ENCODE results near the gene NFU1. TPM values are rescaled to one million over a fixed set of nuclear protein-coding genes. Genes with fewer than 3 reads are reported as not detected.

The NFU1 gene
- total RNA-seq, 6 experiments from 2014 or later = 12.7 to 26.1 (median 23.5) TPM

DNA sequence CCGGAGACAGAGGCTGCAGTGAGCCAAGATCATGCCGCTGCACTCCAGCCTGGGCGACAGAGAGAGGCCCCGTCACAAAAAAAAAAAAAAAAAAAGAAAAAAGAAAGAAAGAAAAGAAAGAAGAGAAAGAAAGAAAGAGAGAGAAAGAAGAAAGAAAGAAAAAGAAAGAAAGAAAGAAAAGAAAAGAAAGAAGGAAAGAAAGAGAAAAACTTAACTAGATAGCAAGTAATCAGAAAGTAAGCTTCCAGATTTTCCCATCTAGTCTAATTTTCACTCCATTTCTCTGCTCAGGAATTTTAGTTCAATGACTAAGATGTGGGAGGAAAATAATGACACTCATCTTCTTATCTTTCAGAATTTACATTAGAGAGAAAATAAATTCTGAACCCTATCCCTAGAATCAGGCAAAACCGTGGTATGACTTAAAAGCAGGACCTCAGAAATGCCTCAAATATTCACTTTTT is 52.6 kb downstream of the NFU1 start:
- Histone ChIP-seq H3K9me3 (no peaks in the 10 kb centered on the region), H3K27me3 (no peaks in the 10 kb centered on the region), H3K36me3 (no peaks in the 10 kb centered on the region), H3K27ac (no peak overlapping the region), H3K4me1 (peaks cover 0 to 15% (median 5%) of the 10 kb centered on the region in 4 donors), H3K4me3 (no peak overlapping the region)
- DNase-seq = no peak
- no peak for TF ChIP-seq POLR2A (IDR thresholded peaks at IDR 0.05)
- TF ChIP-seq, protein P1, sequence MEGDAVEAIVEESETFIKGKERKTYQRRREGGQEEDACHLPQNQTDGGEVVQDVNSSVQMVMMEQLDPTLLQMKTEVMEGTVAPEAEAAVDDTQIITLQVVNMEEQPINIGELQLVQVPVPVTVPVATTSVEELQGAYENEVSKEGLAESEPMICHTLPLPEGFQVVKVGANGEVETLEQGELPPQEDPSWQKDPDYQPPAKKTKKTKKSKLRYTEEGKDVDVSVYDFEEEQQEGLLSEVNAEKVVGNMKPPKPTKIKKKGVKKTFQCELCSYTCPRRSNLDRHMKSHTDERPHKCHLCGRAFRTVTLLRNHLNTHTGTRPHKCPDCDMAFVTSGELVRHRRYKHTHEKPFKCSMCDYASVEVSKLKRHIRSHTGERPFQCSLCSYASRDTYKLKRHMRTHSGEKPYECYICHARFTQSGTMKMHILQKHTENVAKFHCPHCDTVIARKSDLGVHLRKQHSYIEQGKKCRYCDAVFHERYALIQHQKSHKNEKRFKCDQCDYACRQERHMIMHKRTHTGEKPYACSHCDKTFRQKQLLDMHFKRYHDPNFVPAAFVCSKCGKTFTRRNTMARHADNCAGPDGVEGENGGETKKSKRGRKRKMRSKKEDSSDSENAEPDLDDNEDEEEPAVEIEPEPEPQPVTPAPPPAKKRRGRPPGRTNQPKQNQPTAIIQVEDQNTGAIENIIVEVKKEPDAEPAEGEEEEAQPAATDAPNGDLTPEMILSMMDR (IDR thresholded peaks at IDR 0.05) = no peak
- intact Hi-C loops (cut with DNase I) = no loop called here
- no peak for ATAC-seq
- 92% methylated on average over 1 of the region's 5 CpGs for WGBS (ENCODE audit: insufficient coverage, low coverage, low lambda C conversion rate, missing lambda C conversion rate)

DNA sequence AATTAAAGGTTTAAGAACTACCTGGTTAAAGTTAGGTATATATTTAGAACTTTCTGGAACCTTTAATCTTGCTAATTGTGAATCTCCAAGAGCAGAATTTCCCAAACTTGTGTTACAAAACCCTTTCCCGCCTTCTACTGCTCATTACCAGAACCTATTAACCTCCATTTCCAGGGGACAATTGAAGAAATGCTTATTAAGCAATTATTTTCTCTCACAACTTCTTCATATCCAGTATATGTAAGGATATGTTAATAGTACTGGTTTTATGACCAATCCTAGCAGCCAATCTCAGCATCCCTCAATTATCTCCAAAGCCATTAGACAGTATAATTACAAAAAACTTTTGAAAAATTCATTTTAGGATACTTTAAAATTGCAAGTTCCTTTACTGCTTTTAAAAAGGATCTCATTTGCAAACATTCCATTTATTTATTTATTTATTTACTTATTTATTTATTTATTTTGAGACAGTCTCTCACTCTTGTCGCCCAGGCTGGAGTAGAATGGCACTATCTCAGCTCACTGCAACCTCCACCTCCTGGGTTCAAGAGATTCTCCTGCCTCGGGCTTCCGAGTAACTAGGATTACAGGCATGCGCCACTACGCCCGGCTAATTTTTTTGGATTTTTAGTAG is 53.9 kb downstream of the NFU1 start:
- no peak for TF ChIP-seq POLR2A (IDR thresholded peaks at IDR 0.05)
- TF ChIP-seq, protein P1 (IDR thresholded peaks at IDR 0.05) = no peak
- Histone ChIP-seq H3K4me1 (peaks cover 0 to 15% (median 5%) of the 10 kb centered on the region in 4 donors), H3K27me3 (no peaks in the 10 kb centered on the region), H3K27ac (no peak overlapping the region), H3K4me3 (no peak overlapping the region), H3K9me3 (no peaks in the 10 kb centered on the region), H3K36me3 (no peaks in the 10 kb centered on the region)
- WGBS (ENCODE audit: insufficient coverage, low coverage, low lambda C conversion rate, missing lambda C conversion rate) = 95% methylated on average over 5 of the region's 7 CpGs
- intact Hi-C loops (cut with DNase I) = no loop called here
- ATAC-seq (no peak), DNase-seq (no peak)

DNA sequence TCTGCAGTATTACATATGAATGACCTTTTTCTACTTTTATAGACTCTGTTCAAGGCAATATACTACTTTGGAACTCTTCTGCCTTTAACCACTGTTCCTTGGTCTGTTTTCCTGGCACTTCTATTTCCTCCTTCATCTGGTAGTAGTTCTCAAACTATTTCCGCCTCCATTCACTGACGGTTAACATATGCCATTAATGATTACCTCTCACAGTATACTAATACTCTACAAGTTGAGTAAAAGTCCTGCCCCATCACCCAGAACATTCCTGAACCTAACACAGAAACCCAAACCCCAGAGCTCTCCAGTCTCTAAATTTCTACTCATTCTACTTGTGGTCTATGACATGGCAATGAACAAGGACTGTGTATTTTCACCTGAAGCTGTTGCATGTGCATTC is 54.7 kb downstream of the NFU1 start:
- Histone ChIP-seq H3K36me3 (no peaks in the 10 kb centered on the region), H3K27ac (no peak overlapping the region), H3K4me3 (no peak overlapping the region), H3K4me1 (peaks cover 0 to 12% (median 4%) of the 10 kb centered on the region in 4 donors), H3K27me3 (no peaks in the 10 kb centered on the region), H3K9me3 (no peaks in the 10 kb centered on the region)
- 86% methylated on average over 2 of the region's 2 CpGs for WGBS (ENCODE audit: insufficient coverage, low coverage, low lambda C conversion rate, missing lambda C conversion rate)
- no peak for ATAC-seq
- TF ChIP-seq, protein P1 (IDR thresholded peaks at IDR 0.05) = no peak
- TF ChIP-seq POLR2A (IDR thresholded peaks at IDR 0.05) = no peak
- intact Hi-C loops (cut with DNase I) = no loop called here
- DNase-seq = no peak

DNA sequence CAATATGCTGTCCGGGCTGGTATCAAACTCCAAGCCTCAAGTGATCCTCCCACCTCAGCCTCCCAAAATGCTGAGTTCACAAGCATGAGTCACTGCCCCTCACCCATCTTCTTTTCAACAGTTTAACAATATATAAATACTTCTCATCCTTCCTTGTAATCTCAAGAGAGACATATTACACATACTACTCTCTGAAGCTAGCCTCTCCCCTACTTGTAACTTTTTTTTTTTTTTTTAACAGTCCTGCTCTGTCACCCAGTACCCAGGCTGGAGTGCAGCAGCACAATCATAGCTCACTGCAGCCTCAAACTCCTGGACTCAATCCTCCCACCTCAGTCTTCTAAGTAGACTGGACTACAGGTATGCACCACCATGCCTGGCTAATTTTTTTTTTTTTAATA is 55.9 kb downstream of the NFU1 start:
- 75% methylated on average over 1 of the region's 1 CpG for WGBS (ENCODE audit: insufficient coverage, low coverage, low lambda C conversion rate, missing lambda C conversion rate)

More for the DNA sequence above, 55.9 kb downstream of the NFU1 start:
- no peaks in the 10 kb centered on the region for H3K27me3 ChIP-seq
- TF ChIP-seq POLR2A (IDR thresholded peaks at IDR 0.05) = no peak
- TF ChIP-seq, protein P1 (IDR thresholded peaks at IDR 0.05) = no peak
- no peak overlapping the region for H3K4me3 ChIP-seq
- no peaks in the 10 kb centered on the region for H3K9me3 ChIP-seq
- no peak overlapping the region for H3K27ac ChIP-seq
- H3K4me1 ChIP-seq = peaks cover 0 to 16% (median 4%) of the 10 kb centered on the region in 4 donors
- no peaks in the 10 kb centered on the region for H3K36me3 ChIP-seq
- DNase-seq (no peak), ATAC-seq (no peak)
- intact Hi-C loops (cut with DNase I) = no loop called here

Data from right lobe of liver (tissue), 6 donors.